Smooth muscle cell (in vitro differentiated cells): ENCODE data around the gene MACROD2. TPM values are rescaled to one million over a fixed set of nuclear protein-coding genes. Genes with fewer than 3 reads are reported as not detected.

Source experiments
- DNase-seq: peaks from one replicate; lab custom pipeline; 2025; ENCODE audit not compliant: unreplicated experiment; lab: John Stamatoyannopoulos, UW
- H2AFZ ChIP-seq: fragments of 200-600 bp; sonication (generic); 2 replicates; pipeline ENCODE4 v1.6.0; 2016; ENCODE audit warnings: antibody characterized with exemption, low read depth, mild to moderate bottlenecking
- H3F3A ChIP-seq: fragments of 200-600 bp; sonication (generic); 2 replicates; pipeline ENCODE4 v1.6.0; 2017; ENCODE audit warnings: antibody characterized with exemption, low read depth
- H3K27ac ChIP-seq: fragments of 200-600 bp; sonication (generic); 2 replicates; pipeline ENCODE4 v1.5.1; 2016; ENCODE audit warnings: low read depth, mild to moderate bottlenecking
- H3K27me3 ChIP-seq: fragments of 200-600 bp; sonication (generic); 2 replicates; pipeline ENCODE4 v1.6.1; 2016; ENCODE audit warnings: low read depth, mild to moderate bottlenecking
- H3K36me3 ChIP-seq: fragments of 200-600 bp; sonication (generic); 2 replicates; pipeline ENCODE4 v1.5.1; 2016; ENCODE audit warnings: low read depth
- H3K4me1 ChIP-seq: fragments of 200-600 bp; sonication (generic); 2 replicates; pipeline ENCODE4 v1.5.1; 2016; ENCODE audit warnings: low read depth
- H3K4me2 ChIP-seq: fragments of 200-600 bp; sonication (generic); 2 replicates; pipeline ENCODE4 v1.6.0; 2016; ENCODE audit warnings: mild to moderate bottlenecking
- H3K4me3 ChIP-seq: fragments of 200-600 bp; sonication (generic); 2 replicates; pipeline ENCODE4 v1.5.1; 2016; ENCODE audit warnings: mild to moderate bottlenecking
- H3K79me2 ChIP-seq: fragments of 200-600 bp; sonication (generic); 2 replicates; pipeline ENCODE4 v1.6.0; 2016; ENCODE audit warnings: low read depth, mild to moderate bottlenecking
- H3K9ac ChIP-seq: fragments of 200-600 bp; sonication (generic); 2 replicates; pipeline ENCODE4 v1.6.0; 2016; ENCODE audit warnings: low read depth
- H3K9me3 ChIP-seq: fragments of 200-600 bp; sonication (generic); replicated peaks from 2 replicates; pipeline ENCODE4 v1.5.1; 2016; ENCODE audit warnings: low read depth
- H4K20me1 ChIP-seq: fragments of 200-600 bp; sonication (generic); 2 replicates; pipeline ENCODE4 v1.6.0; 2016; ENCODE audit warnings: low read depth
- WGBS: methylation state at CpG from one replicate; pipeline ENCODE4 v1.1.7; 2016; ENCODE audit warnings: low lambda C conversion rate; 5-methylcytosine and 5-hydroxymethylcytosine counted together
- polyA plus RNA-seq: library from polyadenylated mRNA; unstranded; fragments of >200 nt; fragmentation: Nextera tagmentation; extraction: Ambion mirVana; gene quantifications from 2 replicates; pipeline ENCODE4 v1.2.1, GENCODE V29; 2016
- total RNA-seq: library from RNA; depleted of rRNA; stranded (reverse); fragments of >200 nt; gene quantifications from 2 replicates; pipeline ENCODE4 v1.2.3, GENCODE V29; 2014
- TF ChIP-seq, protein P1 (sequence below): fragments of 200-600 bp; sonication (generic); IDR thresholded peaks from 2 replicates; pipeline ENCODE4 v1.5.1; 2017; ENCODE audit warnings: borderline replicate concordance, mild to moderate bottlenecking, antibody characterized with exemption; ENCODE audit not compliant: insufficient read depth, poor library complexity, severe bottlenecking

MACROD2 gene
- total and polyA plus RNA-seq, 2 experiments from 2014 or later = 0.04 to 0.32 TPM

DNA sequence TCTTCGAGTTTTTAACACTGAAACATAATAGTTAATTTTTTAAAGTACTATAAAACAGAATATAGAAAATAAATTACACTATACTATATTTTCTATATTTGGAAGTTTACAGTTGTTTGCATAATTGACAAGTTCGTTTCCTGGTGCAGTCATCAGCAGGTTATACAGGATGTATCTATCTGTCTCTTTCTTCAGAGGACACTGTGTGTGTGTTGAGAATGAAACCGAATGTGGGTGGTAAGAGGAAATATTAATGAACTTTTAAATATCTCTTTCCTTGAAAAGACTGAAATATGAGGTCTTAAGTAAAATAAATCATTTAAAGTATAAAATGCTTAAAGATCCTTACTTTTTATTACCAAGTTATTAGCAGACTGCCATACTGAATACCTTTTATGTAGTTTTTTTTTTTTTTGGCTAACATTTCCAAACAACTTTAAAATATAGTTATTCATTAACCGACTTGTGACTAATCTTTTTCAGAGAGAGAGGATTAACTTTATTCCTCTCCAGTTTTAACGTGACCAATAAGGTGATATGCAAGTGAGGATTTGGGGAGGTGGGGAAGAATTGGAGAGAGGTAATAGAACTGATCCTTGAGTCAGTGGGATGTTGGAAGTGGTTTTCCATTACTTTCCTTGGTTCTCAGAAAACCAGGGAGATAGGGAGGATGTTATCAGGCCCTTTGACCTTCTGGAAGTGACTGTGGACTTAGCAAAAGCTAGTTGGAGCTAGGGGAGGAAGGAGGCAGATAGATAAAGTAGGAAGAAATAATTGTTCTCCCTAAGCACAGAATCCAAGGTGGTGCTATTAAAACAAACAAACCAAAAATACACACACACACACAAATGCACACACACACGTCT, 722.1 kb downstream of the MACROD2 start:
- Histone ChIP-seq H3K27ac (no peak overlapping the region), H3K4me3 (no peak overlapping the region), H3F3A (no peaks in the 10 kb centered on the region), H3K79me2 (no peaks in the 10 kb centered on the region), H3K4me1 (peaks cover 47% of the 10 kb centered on the region), H3K9me3 (no peaks in the 10 kb centered on the region), H4K20me1 (no peaks in the 10 kb centered on the region), H3K9ac (no peak overlapping the region), H3K27me3 (no peaks in the 10 kb centered on the region), H3K4me2 (no peak overlapping the region), H3K36me3 (no peaks in the 10 kb centered on the region), H2AFZ (no peak overlapping the region)
- no peak for DNase-seq
- TF ChIP-seq, protein P1, sequence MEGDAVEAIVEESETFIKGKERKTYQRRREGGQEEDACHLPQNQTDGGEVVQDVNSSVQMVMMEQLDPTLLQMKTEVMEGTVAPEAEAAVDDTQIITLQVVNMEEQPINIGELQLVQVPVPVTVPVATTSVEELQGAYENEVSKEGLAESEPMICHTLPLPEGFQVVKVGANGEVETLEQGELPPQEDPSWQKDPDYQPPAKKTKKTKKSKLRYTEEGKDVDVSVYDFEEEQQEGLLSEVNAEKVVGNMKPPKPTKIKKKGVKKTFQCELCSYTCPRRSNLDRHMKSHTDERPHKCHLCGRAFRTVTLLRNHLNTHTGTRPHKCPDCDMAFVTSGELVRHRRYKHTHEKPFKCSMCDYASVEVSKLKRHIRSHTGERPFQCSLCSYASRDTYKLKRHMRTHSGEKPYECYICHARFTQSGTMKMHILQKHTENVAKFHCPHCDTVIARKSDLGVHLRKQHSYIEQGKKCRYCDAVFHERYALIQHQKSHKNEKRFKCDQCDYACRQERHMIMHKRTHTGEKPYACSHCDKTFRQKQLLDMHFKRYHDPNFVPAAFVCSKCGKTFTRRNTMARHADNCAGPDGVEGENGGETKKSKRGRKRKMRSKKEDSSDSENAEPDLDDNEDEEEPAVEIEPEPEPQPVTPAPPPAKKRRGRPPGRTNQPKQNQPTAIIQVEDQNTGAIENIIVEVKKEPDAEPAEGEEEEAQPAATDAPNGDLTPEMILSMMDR = no peak
- 79% methylated on average over 6 of the region's 6 CpGs for WGBS

DNA sequence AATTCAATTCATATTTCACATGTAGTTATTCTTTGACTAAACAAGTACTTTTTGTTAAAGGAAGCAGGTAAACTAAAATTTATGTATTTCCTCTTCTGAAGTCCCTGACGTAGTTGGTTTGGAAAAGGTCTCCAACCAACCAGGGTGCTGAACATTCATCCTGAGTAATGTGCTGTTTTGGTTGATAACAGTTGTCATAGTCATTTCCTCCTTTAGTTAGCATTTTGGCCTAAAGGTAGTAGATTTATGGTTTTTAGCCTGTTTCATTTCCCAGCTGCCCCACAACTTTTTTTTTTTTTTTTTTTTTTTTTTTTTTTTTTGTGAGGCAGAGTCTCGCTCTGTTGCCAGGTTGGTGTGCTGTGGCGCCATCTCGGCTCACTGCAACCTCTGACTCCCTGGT, 724.9 kb downstream of the MACROD2 start:
- Histone ChIP-seq H3K27ac (no peak overlapping the region), H4K20me1 (no peaks in the 10 kb centered on the region), H2AFZ (no peak overlapping the region), H3F3A (no peaks in the 10 kb centered on the region), H3K9me3 (no peaks in the 10 kb centered on the region), H3K9ac (no peak overlapping the region), H3K4me2 (no peak overlapping the region), H3K27me3 (no peaks in the 10 kb centered on the region), H3K36me3 (no peaks in the 10 kb centered on the region), H3K4me1 (peaks cover 19% of the 10 kb centered on the region), H3K4me3 (no peak overlapping the region), H3K79me2 (no peaks in the 10 kb centered on the region)
- DNase-seq = no peak
- whole genome bisulfite sequencing = 89% methylated on average over 3 of the region's 4 CpGs
- TF ChIP-seq, protein P1 = no peak

DNA sequence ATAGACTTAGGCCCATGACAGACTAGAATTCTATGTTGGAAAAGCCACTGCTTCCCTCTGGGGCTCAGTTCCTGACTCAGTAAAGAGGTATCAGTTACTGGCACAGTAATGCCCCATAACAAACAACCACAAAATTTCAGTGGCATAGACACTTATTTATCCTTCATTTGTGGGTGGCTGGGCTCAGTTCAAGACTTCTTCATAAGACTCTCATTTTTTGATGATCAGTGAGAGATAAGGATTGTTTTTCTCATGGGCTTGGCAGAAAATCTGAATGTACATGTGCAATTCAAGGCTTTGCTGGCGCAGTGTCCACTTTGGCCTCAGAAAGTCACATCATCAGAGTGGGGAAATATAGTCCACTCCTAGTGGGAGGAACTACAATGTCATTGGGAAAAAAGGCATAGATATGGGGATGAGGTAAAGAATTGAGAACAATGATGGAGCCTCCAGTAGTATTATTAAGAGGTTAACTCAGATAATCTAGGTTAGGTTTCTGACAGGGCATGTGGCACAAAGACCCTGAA, 726.7 kb downstream of the MACROD2 start:
- no peak overlapping the region for H3K27ac ChIP-seq
- no peaks in the 10 kb centered on the region for H3K79me2 ChIP-seq
- H3K27me3 ChIP-seq = no peaks in the 10 kb centered on the region
- WGBS = 91% methylated on average over 1 of the region's 1 CpG
- H3K36me3 ChIP-seq = no peaks in the 10 kb centered on the region
- H3K9me3 ChIP-seq = no peaks in the 10 kb centered on the region
- no peak overlapping the region for H2AFZ ChIP-seq
- H3K9ac ChIP-seq = no peak overlapping the region
- no peaks in the 10 kb centered on the region for H4K20me1 ChIP-seq
- H3F3A ChIP-seq = no peaks in the 10 kb centered on the region
- no peak for DNase-seq
- no peak overlapping the region for H3K4me3 ChIP-seq
- no peak overlapping the region for H3K4me2 ChIP-seq
- TF ChIP-seq, protein P1 = no peak
- H3K4me1 ChIP-seq = peaks cover 4% of the 10 kb centered on the region
